A549 (cell line): ENCODE measurements around the gene SLC16A13. TPM values are rescaled to one million over a fixed set of nuclear protein-coding genes. Genes with fewer than 3 reads are reported as not detected.
"Not testable (repeated sequence)": the region's sequence is repeated elsewhere in the genome, so short reads cannot be mapped to it uniquely, and the experiment has no call there.

Source experiments
- ATAC-seq, 2 experiments: fragments of 200-7000 bp in 1 of 2; fragments of >200 bp in 1 of 2; cut with Nextera tagmentation in 1 of 2; cut with Tn5 transposase in 1 of 2; 3 replicates each; pipeline versions ENCODE4 v1.8.0 to v1.9.1; 2018 to 2020; ENCODE audit warnings: mild to moderate bottlenecking in 1 of 2, moderate library complexity in 1 of 2
- CTCF ChIA-PET: fragments of 300-600 bp; sonication (Branson Sonifier 250); formaldehyde crosslinking; extraction: SDS; loops from one replicate; lab custom pipeline; 2021; ENCODE audit warnings: antibody characterized with exemption, inconsistent platforms; lab: Yijun Ruan, JAX
- POLR2A ChIA-PET: fragments of 350-600 bp; formaldehyde crosslinking; extraction: SDS; loops from one replicate; lab custom pipeline; 2021; ENCODE audit warnings: antibody characterized with exemption, inconsistent platforms; lab: Yijun Ruan, JAX
- DNase-seq, 2 experiments: peaks; one replicate each; pipeline versions ENCODE4 v3.0.0 to v3.0.0-alpha.2; 2011 to 2016; ENCODE audit warnings: low read depth in 1 of 2, low spot score in 1 of 2
- FAIRE-seq: peaks from 2 replicates; lab custom pipeline; 2011; peaks lifted over from hg19 to GRCh38; lab: Jason Lieb, UNC
- H3K27ac ChIP-seq, 2 experiments: fragments of >200 bp; sonication (Bioruptor Twin); formaldehyde crosslinking; 3 replicates each; pipeline ENCODE4 v1.5.1; 2016 to 2017
- H3K4me1 ChIP-seq: fragments of >200 bp; sonication (Bioruptor Twin); formaldehyde crosslinking; 3 replicates; pipeline ENCODE4 v1.6.1; 2016
- H3K4me2 ChIP-seq: fragments of >200 bp; sonication (Bioruptor Twin); formaldehyde crosslinking; 3 replicates; pipeline ENCODE4 v1.6.1; 2016
- H3K4me3 ChIP-seq: fragments of >200 bp; sonication (Bioruptor Twin); formaldehyde crosslinking; 3 replicates; pipeline ENCODE4 v1.5.1; 2016
- H3K9me3 ChIP-seq: fragments of >200 bp; sonication (Bioruptor Twin); formaldehyde crosslinking; 3 replicates; pipeline ENCODE4 v1.6.1; 2016
- CBX2 ChIP-seq: fragments of 200-600 bp; sonication (generic); IDR thresholded peaks from 2 replicates; pipeline ENCODE4 v1.6.1; 2016; ENCODE audit warnings: low read depth, mild to moderate bottlenecking, borderline replicate concordance
- CHD4 ChIP-seq: fragments of 200-600 bp; sonication (generic); IDR thresholded peaks from 2 replicates; pipeline ENCODE4 v1.6.1; 2016; ENCODE audit warnings: antibody characterized with exemption, mild to moderate bottlenecking, borderline replicate concordance
- FOSL2 ChIP-seq, 2 experiments: fragments of 450-650 bp in 1 of 2; fragments of >200 bp in 1 of 2; sonication (Bioruptor Twin) in 1 of 2; formaldehyde crosslinking; IDR thresholded peaks; 2 replicates each; pipeline versions ENCODE4 v1.5.0 to v1.6.1; 2016 to 2020; ENCODE audit warnings: mild to moderate bottlenecking in 1 of 2, moderate library complexity in 1 of 2
- HOXB5 ChIP-seq: fragments of 250-450 bp; sonication (Bioruptor Pico); IDR thresholded peaks from 2 replicates; pipeline ENCODE4 v1.5.0; 2020; ENCODE audit warnings: mild to moderate bottlenecking, moderate library complexity
- KDM1A ChIP-seq: fragments of 200-600 bp; sonication (generic); IDR thresholded peaks from 2 replicates; pipeline ENCODE4 v1.6.1; 2016; ENCODE audit warnings: low read depth, mild to moderate bottlenecking
- NFE2L2 ChIP-seq: fragments of 150-350 bp; conservative IDR thresholded peaks from 2 replicates; pipeline ENCODE4 v1.6.1; 2014; ENCODE audit warnings: low read length
- NR3C1 ChIP-seq: fragments of >200 bp; sonication (Bioruptor Twin); formaldehyde crosslinking; IDR thresholded peaks from 3 replicates; pipeline ENCODE4 v1.6.1; 2017
- POLR2A ChIP-seq: IDR thresholded peaks from 2 replicates; pipeline ENCODE4 v1.6.1; 2012; ENCODE audit warnings: mild to moderate bottlenecking, low read length
- RAD21 ChIP-seq, 2 experiments: fragments of >200 bp in 1 of 2; sonication (Bioruptor Twin) in 1 of 2; formaldehyde crosslinking in 1 of 2; IDR thresholded peaks in 1 of 2; conservative IDR thresholded peaks in 1 of 2; 2 replicates in 1 of 2; 3 replicates in 1 of 2; pipeline ENCODE4 v1.6.1; 2012 to 2018; ENCODE audit warnings: inconsistent platforms in 1 of 2
- RARB ChIP-seq: fragments of 250-450 bp; sonication (Bioruptor Pico); IDR thresholded peaks from 2 replicates; pipeline ENCODE4 v1.8.0; 2021; ENCODE audit warnings: mild to moderate bottlenecking, moderate library complexity
- RCOR1 ChIP-seq: fragments of 150-350 bp; IDR thresholded peaks from 2 replicates; pipeline ENCODE4 v1.6.1; 2014; ENCODE audit warnings: antibody characterized with exemption, low read length, low read depth
- RNF2 ChIP-seq: fragments of 200-600 bp; sonication (generic); IDR thresholded peaks from 2 replicates; pipeline ENCODE4 v1.6.1; 2016; ENCODE audit warnings: low read depth, mild to moderate bottlenecking, antibody characterized with exemption, moderate library complexity, borderline replicate concordance
- SREBF2 ChIP-seq: fragments of 450-650 bp; IDR thresholded peaks from 2 replicates; pipeline ENCODE4 v1.6.1; 2014; ENCODE audit warnings: mild to moderate bottlenecking, moderate library complexity
- ZFP36 ChIP-seq: fragments of 450-650 bp; IDR thresholded peaks from 2 replicates; pipeline ENCODE4 v1.6.1; 2014; ENCODE audit warnings: borderline replicate concordance; ENCODE audit not compliant: partially characterized antibody
- ZNF302 ChIP-seq: fragments of 250-450 bp; sonication (Bioruptor Pico); IDR thresholded peaks from 2 replicates; pipeline ENCODE4 v1.9.0; 2021; ENCODE audit warnings: inconsistent platforms, mild to moderate bottlenecking, moderate library complexity
- WGBS: methylation state at CpG from one replicate; pipeline ENCODE4 v1.1.6; 2017; ENCODE audit errors: missing lambda C conversion rate; 5-methylcytosine and 5-hydroxymethylcytosine counted together
- polyA plus RNA-seq, 4 experiments: library from polyadenylated mRNA; depleted of rRNA in 3 of 4; stranded (reverse); fragments of >200 nt; fragmentation: RNase III in 1 of 4; extraction: RNeasy Plus Mini Kit Qiagen cat#74134 plus additional on column Dnase treatment in 1 of 4; gene quantifications; 2 replicates in 3 of 4; 3 replicates in 1 of 4; pipeline ENCODE4 v1.2.3, GENCODE V29; 2011 to 2017
- TF ChIP-seq, protein P1 (sequence below): fragments of 150-350 bp; IDR thresholded peaks from 2 replicates; pipeline ENCODE4 v1.6.1; 2014; ENCODE audit warnings: low read depth, mild to moderate bottlenecking, low read length
- TF ChIP-seq, protein P2 (sequence below): IDR thresholded peaks from 2 replicates; pipeline ENCODE4 v1.6.1; 2012; ENCODE audit warnings: low read depth, borderline replicate concordance
- TF ChIP-seq, protein P3 (sequence below): fragments of 450-650 bp; IDR thresholded peaks from 2 replicates; pipeline ENCODE4 v1.6.1; 2014; ENCODE audit warnings: antibody characterized with exemption
- TF ChIP-seq, protein P4 (sequence below): IDR thresholded peaks from 2 replicates; pipeline ENCODE4 v1.6.1; 2012
- TF ChIP-seq, protein P5 (sequence below): fragments of 200-600 bp; sonication (generic); IDR thresholded peaks from 2 replicates; pipeline ENCODE4 v1.6.1; 2016; ENCODE audit warnings: antibody characterized with exemption, mild to moderate bottlenecking, moderate library complexity

The SLC16A13 gene
- polyA plus RNA-seq, 2 of the 4 experiments (the other 2 are of a cell fraction): 8.0 to 10.9 TPM

DNA sequence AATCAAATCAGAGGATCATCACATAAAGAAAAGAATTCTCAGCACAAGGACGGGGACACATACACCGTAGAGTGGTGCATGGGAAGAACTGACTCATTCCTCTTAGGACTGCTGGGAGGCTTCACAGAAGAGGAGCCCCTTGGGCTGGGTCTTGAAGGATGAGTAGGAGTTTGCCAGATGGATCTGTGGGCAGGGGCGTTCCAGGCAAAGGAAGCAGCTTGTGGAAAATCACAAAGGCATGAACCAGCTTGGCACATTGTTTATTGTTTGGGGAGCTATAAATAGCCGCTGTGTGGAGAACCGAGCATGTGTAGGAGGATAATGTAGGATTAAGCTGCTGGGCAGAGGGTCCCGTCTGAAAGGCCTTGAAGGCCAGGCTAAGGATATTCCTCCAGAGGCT, 13.2 kb downstream of the SLC16A13 start:
- Histone ChIP-seq H3K4me2 (no peak overlapping the region), H3K4me3 (no peak overlapping the region), H3K4me1 (peaks cover 11% of the 10 kb centered on the region), H3K9me3 (no peaks in the 10 kb centered on the region), H3K27ac (0 out of 6 replicates have a peak overlapping the region, but pooled peaks of 1 of the 2 experiments have one; percentile 16)
- ChIA-PET POLR2A (no interaction called here), CTCF (interaction anchor here (0.7 to 34.0 kb wide), 9 partner anchors 13 to 272 kb away, joined by 3 to 1477 read pairs (median 17); partner anchors contain the start of genes ASGR1 and ASGR2)
- DNase-seq (no peak), ATAC-seq (no peak), FAIRE-seq (no peak)
- WGBS: 71% methylated on average over 6 of the region's 6 CpGs
- TF ChIP-seq RAD21 (conservative IDR thresholded peaks at IDR 0.05 in 1 of 2, IDR thresholded peaks at IDR 0.05 in 1 of 2) (no peak), FOSL2 (IDR thresholded peaks at IDR 0.05) (no peak), FOSL2 (CRISPR knock-in tag; IDR thresholded peaks at IDR 0.05) (no peak), KDM1A (no peak)
- TF ChIP-seq, protein P1, sequence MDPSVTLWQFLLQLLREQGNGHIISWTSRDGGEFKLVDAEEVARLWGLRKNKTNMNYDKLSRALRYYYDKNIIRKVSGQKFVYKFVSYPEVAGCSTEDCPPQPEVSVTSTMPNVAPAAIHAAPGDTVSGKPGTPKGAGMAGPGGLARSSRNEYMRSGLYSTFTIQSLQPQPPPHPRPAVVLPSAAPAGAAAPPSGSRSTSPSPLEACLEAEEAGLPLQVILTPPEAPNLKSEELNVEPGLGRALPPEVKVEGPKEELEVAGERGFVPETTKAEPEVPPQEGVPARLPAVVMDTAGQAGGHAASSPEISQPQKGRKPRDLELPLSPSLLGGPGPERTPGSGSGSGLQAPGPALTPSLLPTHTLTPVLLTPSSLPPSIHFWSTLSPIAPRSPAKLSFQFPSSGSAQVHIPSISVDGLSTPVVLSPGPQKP: no peak

DNA sequence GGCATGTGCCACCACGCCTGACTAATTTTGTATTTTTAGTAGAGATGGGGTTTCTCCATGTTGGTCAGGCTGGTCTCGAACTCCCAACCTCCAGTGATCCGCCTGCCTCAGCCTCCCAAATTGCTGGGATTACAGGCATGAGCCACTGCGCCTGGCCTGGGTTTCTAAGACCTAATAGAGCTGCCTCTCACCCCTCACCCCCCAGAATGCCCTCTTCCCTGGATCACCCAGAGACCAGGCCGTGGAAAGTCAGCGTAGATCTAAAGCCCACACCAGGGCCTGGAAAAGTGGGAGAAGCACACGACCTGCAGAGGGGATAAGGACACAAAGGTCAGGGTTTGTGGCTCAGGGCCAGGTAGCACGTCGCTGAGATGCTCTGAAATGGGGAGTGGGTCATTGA, 14.8 kb downstream of the SLC16A13 start:
- H3K4me3 ChIP-seq, POLR2A ChIA-PET, H3K4me2 ChIP-seq, H3K4me1 ChIP-seq, DNase-seq, H3K9me3 ChIP-seq, ATAC-seq, H3K27ac ChIP-seq, FAIRE-seq: not testable (repeated sequence)
- 69% methylated on average over 9 of the region's 9 CpGs for WGBS
- CTCF ChIA-PET: interaction anchor here (0.9 to 34.0 kb wide), 18 partner anchors 10 to 510 kb away, joined by 3 to 1477 read pairs (median 10); partner anchors contain the start of genes ACADVL, ASGR1, ASGR2 and DLG4

DNA sequence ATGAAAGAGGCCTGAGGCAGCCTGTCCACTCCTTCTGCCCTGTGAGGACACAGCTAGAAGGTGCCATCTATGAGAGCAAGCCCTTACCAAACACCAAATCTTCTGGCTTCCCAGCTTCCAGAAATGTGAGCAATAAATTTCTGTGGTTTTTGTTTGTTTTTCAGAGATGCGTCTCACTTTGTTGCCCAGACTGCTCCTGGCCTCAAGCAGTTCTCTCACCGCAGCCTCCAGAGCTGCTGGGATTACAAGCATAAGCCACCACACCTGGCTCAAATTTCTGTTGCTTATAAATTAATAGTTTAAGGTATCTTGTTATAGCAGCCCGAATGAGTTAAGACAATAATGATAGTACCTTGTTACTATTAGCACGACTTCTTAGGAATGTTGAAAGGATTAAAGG, 20.6 kb downstream of the SLC16A13 start:
- no peak overlapping the region for H3K4me3 ChIP-seq
- FAIRE-seq (no peak), DNase-seq (no peak), ATAC-seq (no peak)
- 41% methylated on average over 4 of the region's 4 CpGs for WGBS
- no peak overlapping the region for H3K4me2 ChIP-seq
- H3K4me1 ChIP-seq: peaks cover 28% of the 10 kb centered on the region
- ChIA-PET CTCF (interaction anchor here (0.6 to 34.0 kb wide), 5 partner anchors 16 to 109 kb away, joined by 3 to 1477 read pairs (median 3); partner anchors contain the start of genes ASGR2, SLC16A11 and SLC16A13), POLR2A (no interaction called here)
- no peaks in the 10 kb centered on the region for H3K9me3 ChIP-seq
- peak overlapping the region; percentile 34 to 49; a peak in 3 of 6 replicates for H3K27ac ChIP-seq
- TF ChIP-seq NR3C1: no peak
- TF ChIP-seq KDM1A: no peak

DNA sequence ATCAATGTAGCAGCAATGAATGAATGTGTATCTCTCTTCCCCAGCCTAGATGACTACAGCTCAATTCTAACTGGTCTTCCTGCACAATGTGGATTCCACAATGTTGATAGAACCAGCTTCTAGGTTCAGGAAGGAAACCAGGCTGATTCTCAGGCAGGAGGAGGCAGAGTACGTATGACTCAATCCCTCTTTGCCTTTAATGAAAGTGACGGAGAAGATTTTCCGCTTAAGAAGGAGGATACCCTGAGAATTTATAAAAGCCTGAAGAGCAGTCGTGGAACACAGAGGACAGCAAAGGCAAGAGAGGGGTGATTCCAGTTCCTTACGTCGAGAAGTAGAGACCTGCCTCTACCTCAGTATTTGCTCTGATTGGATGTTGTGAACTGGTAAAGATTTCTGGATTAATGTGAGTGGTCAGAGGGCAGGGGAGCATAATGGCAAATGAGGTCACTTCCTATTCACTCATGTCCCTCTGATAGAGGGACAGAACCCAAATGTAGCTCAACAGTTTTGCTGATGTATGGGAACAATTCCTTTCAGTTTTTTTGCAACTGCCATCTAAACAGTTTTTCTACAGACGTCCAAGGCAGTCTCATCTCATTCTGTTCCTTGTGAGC, 23.1 kb downstream of the SLC16A13 start:
- FAIRE-seq: no peak
- Histone ChIP-seq H3K27ac (peak overlapping the region; percentile 67 to 86), H3K4me1 (peaks cover 47% of the 10 kb centered on the region), H3K4me3 (no peak overlapping the region), H3K4me2 (0 out of 3 replicates have a peak overlapping the region, but pooled peaks have one; percentile 2), H3K9me3 (no peaks in the 10 kb centered on the region)
- TF ChIP-seq CBX2 (no peak), RARB (CRISPR knock-in tag) (no peak), SREBF2 (no peak), POLR2A (no peak), ZNF302 (CRISPR knock-in tag) (no peak), HOXB5 (CRISPR knock-in tag) (no peak), RNF2 (no peak), RCOR1 (no peak), ZFP36 (no peak), NFE2L2 (no peak), CHD4 (no peak)
- TF ChIP-seq, protein P2, sequence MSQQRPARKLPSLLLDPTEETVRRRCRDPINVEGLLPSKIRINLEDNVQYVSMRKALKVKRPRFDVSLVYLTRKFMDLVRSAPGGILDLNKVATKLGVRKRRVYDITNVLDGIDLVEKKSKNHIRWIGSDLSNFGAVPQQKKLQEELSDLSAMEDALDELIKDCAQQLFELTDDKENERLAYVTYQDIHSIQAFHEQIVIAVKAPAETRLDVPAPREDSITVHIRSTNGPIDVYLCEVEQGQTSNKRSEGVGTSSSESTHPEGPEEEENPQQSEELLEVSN: no peak
- TF ChIP-seq, protein P3, sequence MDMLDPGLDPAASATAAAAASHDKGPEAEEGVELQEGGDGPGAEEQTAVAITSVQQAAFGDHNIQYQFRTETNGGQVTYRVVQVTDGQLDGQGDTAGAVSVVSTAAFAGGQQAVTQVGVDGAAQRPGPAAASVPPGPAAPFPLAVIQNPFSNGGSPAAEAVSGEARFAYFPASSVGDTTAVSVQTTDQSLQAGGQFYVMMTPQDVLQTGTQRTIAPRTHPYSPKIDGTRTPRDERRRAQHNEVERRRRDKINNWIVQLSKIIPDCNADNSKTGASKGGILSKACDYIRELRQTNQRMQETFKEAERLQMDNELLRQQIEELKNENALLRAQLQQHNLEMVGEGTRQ: no peak
- TF ChIP-seq, protein P4, sequence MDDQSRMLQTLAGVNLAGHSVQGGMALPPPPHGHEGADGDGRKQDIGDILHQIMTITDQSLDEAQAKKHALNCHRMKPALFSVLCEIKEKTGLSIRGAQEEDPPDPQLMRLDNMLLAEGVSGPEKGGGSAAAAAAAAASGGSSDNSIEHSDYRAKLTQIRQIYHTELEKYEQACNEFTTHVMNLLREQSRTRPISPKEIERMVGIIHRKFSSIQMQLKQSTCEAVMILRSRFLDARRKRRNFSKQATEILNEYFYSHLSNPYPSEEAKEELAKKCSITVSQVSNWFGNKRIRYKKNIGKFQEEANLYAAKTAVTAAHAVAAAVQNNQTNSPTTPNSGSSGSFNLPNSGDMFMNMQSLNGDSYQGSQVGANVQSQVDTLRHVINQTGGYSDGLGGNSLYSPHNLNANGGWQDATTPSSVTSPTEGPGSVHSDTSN: no peak
- TF ChIP-seq, protein P5, sequence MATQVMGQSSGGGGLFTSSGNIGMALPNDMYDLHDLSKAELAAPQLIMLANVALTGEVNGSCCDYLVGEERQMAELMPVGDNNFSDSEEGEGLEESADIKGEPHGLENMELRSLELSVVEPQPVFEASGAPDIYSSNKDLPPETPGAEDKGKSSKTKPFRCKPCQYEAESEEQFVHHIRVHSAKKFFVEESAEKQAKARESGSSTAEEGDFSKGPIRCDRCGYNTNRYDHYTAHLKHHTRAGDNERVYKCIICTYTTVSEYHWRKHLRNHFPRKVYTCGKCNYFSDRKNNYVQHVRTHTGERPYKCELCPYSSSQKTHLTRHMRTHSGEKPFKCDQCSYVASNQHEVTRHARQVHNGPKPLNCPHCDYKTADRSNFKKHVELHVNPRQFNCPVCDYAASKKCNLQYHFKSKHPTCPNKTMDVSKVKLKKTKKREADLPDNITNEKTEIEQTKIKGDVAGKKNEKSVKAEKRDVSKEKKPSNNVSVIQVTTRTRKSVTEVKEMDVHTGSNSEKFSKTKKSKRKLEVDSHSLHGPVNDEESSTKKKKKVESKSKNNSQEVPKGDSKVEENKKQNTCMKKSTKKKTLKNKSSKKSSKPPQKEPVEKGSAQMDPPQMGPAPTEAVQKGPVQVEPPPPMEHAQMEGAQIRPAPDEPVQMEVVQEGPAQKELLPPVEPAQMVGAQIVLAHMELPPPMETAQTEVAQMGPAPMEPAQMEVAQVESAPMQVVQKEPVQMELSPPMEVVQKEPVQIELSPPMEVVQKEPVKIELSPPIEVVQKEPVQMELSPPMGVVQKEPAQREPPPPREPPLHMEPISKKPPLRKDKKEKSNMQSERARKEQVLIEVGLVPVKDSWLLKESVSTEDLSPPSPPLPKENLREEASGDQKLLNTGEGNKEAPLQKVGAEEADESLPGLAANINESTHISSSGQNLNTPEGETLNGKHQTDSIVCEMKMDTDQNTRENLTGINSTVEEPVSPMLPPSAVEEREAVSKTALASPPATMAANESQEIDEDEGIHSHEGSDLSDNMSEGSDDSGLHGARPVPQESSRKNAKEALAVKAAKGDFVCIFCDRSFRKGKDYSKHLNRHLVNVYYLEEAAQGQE: no peak
- WGBS: 89% methylated on average over 7 of the region's 7 CpGs
- no peak for ATAC-seq
- CTCF ChIA-PET: interaction anchor here (0.6 to 34.0 kb wide), 5 partner anchors 7 to 126 kb away, joined by 3 to 1477 read pairs (median 57); partner anchors contain the start of genes ASGR2, SLC16A11 and SLC16A13
- no peak for DNase-seq
- POLR2A ChIA-PET: no interaction called here
